GM19043 (cell line): ENCODE results near the gene SLC6A2.
"Not testable (repeated sequence)": the region's sequence is repeated elsewhere in the genome, so short reads cannot be mapped to it uniquely, and the experiment has no call there.

Source experiments
- ATAC-seq: cut with Tn5 transposase; IDR thresholded peaks from one replicate; pipeline ENCODE4 v1.9.1; 2021; ENCODE audit warnings: low read depth; ENCODE audit not compliant: unreplicated experiment

SLC6A2 gene

GRCh38 chr16:55703003-55704001 lies 47.5 kb downstream of the SLC6A2 start:
- no peak for ATAC-seq

GRCh38 chr16:55706739-55707384 lies 51.1 kb downstream of the SLC6A2 start:
- no peak for ATAC-seq

- no peak for ATAC-seq
These were observed 54.0 kb downstream of the SLC6A2 start for GRCh38 chr16:55709801-55710200.

- no peak for ATAC-seq
These were observed 54.7 kb downstream of the SLC6A2 start for GRCh38 chr16:55710466-55710865.

GRCh38 chr16:55711959-55712876 lies 56.4 kb downstream of the SLC6A2 start:
- ATAC-seq: no peak

GRCh38 chr16:55713103-55713502 lies 57.3 kb downstream of the SLC6A2 start:
- no peak for ATAC-seq

- ATAC-seq: no peak
These were observed 61.5 kb downstream of the SLC6A2 start for GRCh38 chr16:55717326-55717725.

- ATAC-seq: no peak
These were observed 69.4 kb downstream of the SLC6A2 start for GRCh38 chr16:55725055-55725777.

GRCh38 chr16:55728797-55729196 lies 73.0 kb downstream of the SLC6A2 start:
- ATAC-seq: no peak

DNA sequence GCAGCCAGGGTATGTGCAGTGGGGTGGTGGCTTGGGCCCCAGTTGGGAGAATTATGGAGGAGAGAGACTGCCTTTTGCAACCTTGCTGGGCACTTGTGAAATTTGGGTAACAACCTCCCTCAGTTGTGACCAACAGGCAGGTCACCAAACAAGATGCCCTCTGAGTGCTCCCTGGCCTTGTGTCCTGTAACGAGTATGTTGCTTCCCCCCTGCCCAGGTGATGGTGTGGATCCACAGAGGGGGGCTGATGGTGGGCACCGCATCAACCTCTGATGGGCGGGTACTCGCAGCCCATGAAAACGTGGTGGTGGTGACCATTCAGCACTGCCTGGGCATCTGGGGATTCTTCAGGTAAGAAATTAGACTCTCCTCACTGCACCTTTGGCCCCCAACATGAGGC lies 74.3 kb downstream of the SLC6A2 start:
- no peak for ATAC-seq

DNA sequence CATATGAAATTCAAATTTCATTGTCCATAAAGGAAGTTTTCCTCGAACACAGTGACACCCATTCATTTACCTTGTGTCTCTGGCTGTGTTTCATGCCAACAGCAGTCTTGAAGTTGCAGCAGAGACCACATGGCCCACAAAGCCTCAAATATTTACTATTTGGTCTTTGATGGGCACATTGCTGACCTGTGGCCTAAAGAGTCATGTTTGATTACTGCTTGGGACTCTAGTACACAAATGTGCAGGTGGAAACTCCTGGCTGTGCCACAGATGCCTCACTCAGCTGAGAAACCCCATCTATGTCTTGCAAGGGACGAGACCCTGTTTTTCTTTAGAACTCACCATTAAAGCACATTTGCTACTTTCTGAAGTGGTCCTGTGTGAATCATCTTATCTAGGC lies 76.7 kb downstream of the SLC6A2 start:
- no peak for ATAC-seq

DNA sequence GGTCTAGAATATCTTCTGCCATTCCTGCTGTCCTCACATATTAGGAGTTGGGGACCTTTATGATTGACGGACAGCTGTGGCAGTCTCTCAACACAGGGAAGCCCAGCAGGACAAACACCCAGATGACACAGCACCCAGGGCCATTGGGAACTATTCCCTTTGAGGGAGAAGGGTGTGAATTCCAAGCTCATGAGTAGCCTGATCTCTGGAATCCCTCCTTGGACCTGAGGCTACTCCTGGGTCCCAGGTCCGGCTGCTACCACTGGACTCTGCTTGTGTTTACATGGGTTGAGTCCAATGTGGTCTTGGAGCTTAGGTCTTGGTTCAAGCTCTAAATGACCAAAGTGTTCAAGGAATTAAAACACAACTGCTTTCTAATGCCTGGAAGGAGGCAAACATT lies 78.9 kb downstream of the SLC6A2 start:
- ATAC-seq: no peak

- ATAC-seq: no peak
These were observed 79.5 kb downstream of the SLC6A2 start for GRCh38 chr16:55735120-55735781.

DNA sequence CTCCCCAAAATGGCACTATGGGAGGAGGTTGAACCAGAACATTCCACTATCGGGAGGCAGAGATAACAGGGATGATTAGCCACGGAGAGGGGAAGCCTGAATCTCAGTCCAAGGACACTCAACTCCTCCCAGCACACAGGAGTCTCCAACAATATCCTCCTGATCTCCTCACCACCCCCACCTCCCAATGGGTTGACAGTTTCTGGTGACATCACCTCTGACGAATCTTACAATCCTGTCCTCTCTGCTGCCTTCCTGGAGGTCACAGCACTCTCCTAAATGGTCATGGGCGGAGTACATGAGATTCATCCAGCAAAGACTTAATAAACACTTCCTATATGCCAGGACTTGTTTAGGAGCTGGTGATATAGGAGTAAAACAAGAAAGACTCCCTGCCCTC lies 80.9 kb downstream of the SLC6A2 start:
- no peak for ATAC-seq

- no peak for ATAC-seq
These were observed 81.5 kb downstream of the SLC6A2 start for GRCh38 chr16:55737318-55737717.

GRCh38 chr16:55737966-55738365 lies 82.2 kb downstream of the SLC6A2 start:
- ATAC-seq: no peak

GRCh38 chr16:55746081-55746480 lies 90.3 kb downstream of the SLC6A2 start:
- no peak for ATAC-seq

GRCh38 chr16:55747785-55748184 lies 92.0 kb downstream of the SLC6A2 start:
- ATAC-seq: no peak

- not testable (repeated sequence) for ATAC-seq
These were observed 96.8 kb downstream of the SLC6A2 start for GRCh38 chr16:55752465-55753144.
